ENCODE measurements around the gene AXL. TPM values are rescaled to one million over a fixed set of nuclear protein-coding genes. Genes with fewer than 3 reads are reported as not detected.

The AXL gene
- total RNA-seq, 2 experiments from 2014 or later: 0.36 to 0.50 TPM

- H3K4me3 Mint-ChIP-seq: peak overlapping the region; percentile 95
- peaks cover 31% of the 10 kb centered on the region for H3K4me1 Mint-ChIP-seq (ENCODE audit: low read depth)
- H3K27ac Mint-ChIP-seq: peak overlapping the region; percentile 100
- DNase-seq (peak; percentile 98), ATAC-seq (peak; percentile 22)
- ChIA-PET POLR2A (interaction anchor here (0.6 to 8.5 kb wide), 26 partner anchors 11 to 609 kb away, joined by 3 to 179 read pairs (median 4); partner anchors contain the start of genes ACTMAP, B9D2, CCDC97 and RPS19), CTCF (interaction anchor here (0.6 to 5.0 kb wide), 17 partner anchors 14 to 600 kb away, joined by 3 to 59 read pairs (median 3); partner anchors contain the start of genes CCDC97 and RAB4B)
- no peaks in the 10 kb centered on the region for H3K27me3 Mint-ChIP-seq
- TF ChIP-seq CTCF (IDR thresholded peaks at IDR 0.05): no peak
- intact Hi-C loops (cut with micrococcal nuclease): loop anchor here (2.0 to 10.0 kb wide), 4 partner anchors 36 to 92 kb away; partner anchors contain the start of gene TGFB1
- no peaks in the 10 kb centered on the region for H3K9me3 Mint-ChIP-seq
- H3K36me3 Mint-ChIP-seq (ENCODE audit: low read depth): peaks cover 33% of the 10 kb centered on the region
These were observed 44.2 kb downstream of the AXL start for GRCh38 chr19:41263042-41263849.

- ChIA-PET POLR2A (interaction anchor here (0.6 to 8.5 kb wide), 25 partner anchors 10 to 514 kb away, joined by 3 to 179 read pairs (median 4); partner anchors contain the start of genes ACTMAP, CCDC97 and TGFB1), CTCF (interaction anchor here (0.6 to 5.0 kb wide), 9 partner anchors 27 to 285 kb away, joined by 3 to 59 read pairs (median 5); partner anchors contain the start of gene CCDC97)
- intact Hi-C loops (cut with micrococcal nuclease): loop anchor here (2.0 to 10.0 kb wide), 4 partner anchors 37 to 91 kb away; partner anchors contain the start of gene TGFB1
- TF ChIP-seq CTCF (IDR thresholded peaks at IDR 0.05): no peak
- Mint-ChIP-seq H3K36me3 (ENCODE audit: low read depth) (peaks cover 37% of the 10 kb centered on the region), H3K9me3 (no peaks in the 10 kb centered on the region), H3K27me3 (no peaks in the 10 kb centered on the region), H3K4me3 (peak within 1 kb of the TSS; percentile 95), H3K27ac (peak within 1 kb of the TSS; percentile 100), H3K4me1 (ENCODE audit: low read depth) (peaks cover 31% of the 10 kb centered on the region)
- peak; percentile 98 for DNase-seq
- peak; percentile 79 for ATAC-seq
These were observed 45.0 kb downstream of the AXL start, which contains the start of gene HNRNPUL1 for GRCh38 chr19:41263850-41264580. HNRNPUL1 (plus strand) TSS chr19:41264372; CDS start chr19:41264504, 132 bp downstream.

GRCh38 chr19:41264581-41265394, 45.8 kb downstream of the AXL start:
- no peak for ATAC-seq

More at GRCh38 chr19:41264581-41265394, 45.8 kb downstream of the AXL start:
- H3K4me3 Mint-ChIP-seq: peak overlapping the region; percentile 95
- H3K36me3 Mint-ChIP-seq (ENCODE audit: low read depth): peaks cover 37% of the 10 kb centered on the region
- peak overlapping the region; percentile 100 for H3K27ac Mint-ChIP-seq
- H3K9me3 Mint-ChIP-seq: no peaks in the 10 kb centered on the region
- H3K4me1 Mint-ChIP-seq (ENCODE audit: low read depth): peaks cover 31% of the 10 kb centered on the region
- H3K27me3 Mint-ChIP-seq: no peaks in the 10 kb centered on the region
- CTCF ChIA-PET: interaction anchor here (0.6 to 5.0 kb wide), 8 partner anchors 27 to 87 kb away, joined by 3 to 59 read pairs (median 6); partner anchors contain the start of gene CCDC97
- peak; percentile 75 for DNase-seq
- POLR2A ChIA-PET: interaction anchor here (0.6 to 8.5 kb wide), 21 partner anchors 9 to 515 kb away, joined by 3 to 179 read pairs (median 5); partner anchors contain the start of genes ACTMAP, CCDC97 and TGFB1
- intact Hi-C loops (cut with micrococcal nuclease): loop anchor here (5.0 to 10.0 kb wide), 2 partner anchors 37 to 90 kb away; partner anchors contain the start of gene TGFB1
- no peak for TF ChIP-seq CTCF (IDR thresholded peaks at IDR 0.05)

Data from activated CD8-positive, alpha-beta T cell treated with anti-CD3 and anti-CD28 coated beads for 36 hours (primary cell).